OCI-LY7 (cell line): ENCODE data around the gene STK31. TPM values are rescaled to one million over a fixed set of nuclear protein-coding genes. Genes with fewer than 3 reads are reported as not detected.

Source experiments
- BruUV-seq: library from RNA; stranded (reverse); fragments of 400-500 nt; replicated peaks from 2 replicates; lab custom pipeline; 2021; lab: Mats Ljungman, UMichigan
- CTCF ChIA-PET: fragments of 300-600 bp; sonication (Branson Sonifier 250); formaldehyde crosslinking; loops from one replicate; lab custom pipeline; 2022; ENCODE audit warnings: antibody characterized with exemption; ENCODE audit not compliant: unreplicated experiment; lab: Charles Lee
- POLR2A ChIA-PET: fragments of 300-600 bp; sonication (Branson Sonifier 250); formaldehyde crosslinking; loops from one replicate; lab custom pipeline; 2022; ENCODE audit warnings: antibody characterized with exemption; lab: Charles Lee
- DNase-seq: peaks from one replicate; pipeline ENCODE4 v3.0.0-alpha.2; 2015; ENCODE audit warnings: low spot score
- H2AFZ ChIP-seq: fragments of 200-600 bp; sonication (generic), shearing (Covaris generic); 2 replicates; pipeline ENCODE4 v1.6.1; 2014; ENCODE audit warnings: mild to moderate bottlenecking, antibody characterized with exemption, low read length, moderate library complexity
- H3K27ac ChIP-seq: fragments of 200-600 bp; sonication (generic); 2 replicates; pipeline ENCODE4 v1.5.1; 2014; ENCODE audit warnings: mixed run types, low read depth, mild to moderate bottlenecking, moderate library complexity, low read length, inconsistent platforms; ENCODE audit not compliant: poor library complexity, severe bottlenecking
- H3K36me3 ChIP-seq: fragments of 200-600 bp; sonication (generic); 2 replicates; pipeline ENCODE4 v1.6.1; 2014; ENCODE audit warnings: mild to moderate bottlenecking, antibody characterized with exemption, low read length, moderate library complexity, mixed read lengths; ENCODE audit not compliant: insufficient read depth
- H3K4me1 ChIP-seq: fragments of 200-600 bp; sonication (generic); 2 replicates; pipeline ENCODE4 v1.5.1; 2014; ENCODE audit warnings: mild to moderate bottlenecking, low read length; ENCODE audit not compliant: insufficient read depth, poor library complexity, severe bottlenecking
- H3K4me2 ChIP-seq: fragments of 200-600 bp; sonication (generic); 2 replicates; pipeline ENCODE4 v1.6.1; 2014; ENCODE audit warnings: mild to moderate bottlenecking, low read length
- H3K4me3 ChIP-seq: fragments of 200-600 bp; sonication (generic); 2 replicates; pipeline ENCODE4 v1.5.1; 2014; ENCODE audit warnings: mild to moderate bottlenecking, low read depth, low read length; ENCODE audit not compliant: poor library complexity, severe bottlenecking
- H3K79me2 ChIP-seq: fragments of 200-600 bp; sonication (generic); 2 replicates; pipeline ENCODE4 v1.6.1; 2016; ENCODE audit warnings: low read depth, mild to moderate bottlenecking, low read length, moderate library complexity, mixed read lengths; ENCODE audit not compliant: insufficient read depth
- H3K9me2 ChIP-seq: fragments of 200-600 bp; sonication (generic); 2 replicates; pipeline ENCODE4 v1.6.1; 2016; ENCODE audit warnings: mild to moderate bottlenecking, low read length, mixed read lengths; ENCODE audit not compliant: insufficient read depth
- H3K9me3 ChIP-seq: fragments of 200-600 bp; sonication (generic); 2 replicates; pipeline ENCODE4 v1.6.1; 2014; ENCODE audit warnings: mild to moderate bottlenecking, mixed run types, low read length, mixed read lengths
- H4K20me1 ChIP-seq: fragments of 200-600 bp; sonication (generic); 2 replicates; pipeline ENCODE4 v1.6.1; 2014; ENCODE audit warnings: mild to moderate bottlenecking, antibody characterized with exemption, low read length, moderate library complexity, mixed read lengths; ENCODE audit not compliant: insufficient read depth
- CTCF ChIP-seq: fragments of 200-600 bp; sonication (generic); conservative IDR thresholded peaks from 2 replicates; pipeline ENCODE4 v1.5.1; 2014; ENCODE audit warnings: mild to moderate bottlenecking, antibody characterized with exemption, low read length, moderate library complexity, mixed read lengths
- EZH2phosphoT487 ChIP-seq: fragments of 200-600 bp; sonication (generic); IDR thresholded peaks from 2 replicates; pipeline ENCODE4 v1.6.1; 2018; ENCODE audit warnings: low read depth, borderline replicate concordance, mild to moderate bottlenecking, mixed run types, antibody characterized with exemption, low read length, moderate library complexity, mixed read lengths
- intact Hi-C: fragments of 100-400 bp; cut with micrococcal nuclease; formaldehyde crosslinking; loops from one replicate; pipeline ENCODE4 v1.10.0; 2022; ENCODE audit not compliant: unreplicated experiment
- total RNA-seq, 2 experiments: library from RNA; depleted of rRNA in 1 of 2; stranded (reverse); fragments of >200 nt in 1 of 2; shearing (Covaris generic) in 1 of 2; gene quantifications; 2 replicates each; pipeline ENCODE4 v1.2.3, GENCODE V29; 2014 to 2022

STK31 gene
- total RNA-seq, 2 experiments from 2014 or later: 0.28 to 0.40 TPM

DNA sequence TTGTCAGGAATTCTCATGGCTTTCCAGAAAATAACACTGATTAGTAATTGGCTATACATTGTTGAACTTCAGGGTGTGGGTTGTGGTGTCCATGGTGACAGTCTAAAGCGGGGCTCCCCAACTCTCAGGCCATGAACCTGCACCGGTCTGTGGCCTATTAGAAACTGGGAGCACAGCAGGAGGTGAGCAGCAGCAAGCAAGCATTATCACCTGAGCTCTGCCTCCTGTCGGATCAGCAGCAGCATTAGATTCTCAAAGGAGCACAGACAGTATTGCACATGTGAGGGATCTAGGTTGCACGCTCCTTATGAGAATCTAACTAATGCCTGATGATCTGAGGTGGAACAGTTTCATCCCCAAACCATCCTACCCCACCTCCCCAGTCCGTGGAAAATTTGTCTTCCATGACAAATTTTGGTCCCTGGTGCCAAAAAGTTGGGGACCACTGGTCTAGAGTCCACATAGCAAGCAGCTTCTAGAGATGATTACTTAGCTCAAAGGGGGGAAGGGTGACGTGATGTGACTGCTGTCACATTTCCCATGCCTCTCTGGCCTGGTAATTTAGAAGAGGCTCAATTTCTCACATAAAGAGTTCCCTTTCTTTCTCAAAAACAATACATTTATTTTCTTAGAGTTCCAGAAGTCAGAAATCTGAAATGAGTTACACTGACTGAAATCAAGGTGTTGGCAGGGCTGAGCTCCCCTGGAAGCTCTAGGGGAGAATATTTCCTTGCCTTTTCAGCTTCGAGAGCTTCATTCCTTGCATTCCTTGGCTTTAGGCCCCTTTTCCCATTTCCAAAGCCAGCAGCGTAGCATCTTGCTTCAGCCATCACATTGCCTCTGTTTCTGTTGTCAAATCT lies 47.7 kb upstream of the STK31 start:
- Histone ChIP-seq H2AFZ (no peak overlapping the region), H3K9me2 (no peaks in the 10 kb centered on the region), H3K4me3 (no peak overlapping the region), H3K9me3 (0 out of 2 replicates have a peak, but pooled peaks cover 3% of the 10 kb centered on the region), H3K4me1 (no peaks in the 10 kb centered on the region), H4K20me1 (no peaks in the 10 kb centered on the region), H3K27ac (no peak overlapping the region), H3K79me2 (no peaks in the 10 kb centered on the region), H3K4me2 (no peak overlapping the region), H3K36me3 (no peaks in the 10 kb centered on the region)
- DNase-seq: no peak
- POLR2A ChIA-PET: interaction anchor here (0.6 kb wide), 1 partner anchor 13 kb away, joined by 3 read pairs; no protein-coding TSS in a partner anchor
- intact Hi-C loops: no loop called here
- TF ChIP-seq CTCF: no peak
- no peak for TF ChIP-seq EZH2phosphoT487
- no TSS peak for BruUV-seq
- CTCF ChIA-PET: no interaction called here

DNA sequence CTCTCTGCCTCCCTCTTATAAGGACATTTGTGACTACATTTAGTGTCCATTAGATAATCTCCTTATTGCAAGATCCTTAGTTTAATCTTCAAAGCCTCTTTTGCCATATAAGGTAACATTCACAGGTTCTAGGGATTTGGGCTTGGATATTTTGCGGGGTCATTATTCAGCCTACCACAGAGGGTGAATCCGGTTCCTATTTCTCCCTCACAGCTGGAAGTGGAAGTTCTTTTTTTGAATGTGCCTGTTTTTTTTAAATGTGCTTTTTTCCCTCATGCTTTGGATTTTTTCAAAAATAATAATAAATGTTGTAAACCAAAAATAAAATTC lies 47.1 kb upstream of the STK31 start:
- CTCF ChIA-PET: no interaction called here

More for the DNA sequence above, 47.1 kb upstream of the STK31 start:
- Histone ChIP-seq H3K36me3 (no peaks in the 10 kb centered on the region), H3K4me2 (no peak overlapping the region), H4K20me1 (no peaks in the 10 kb centered on the region), H3K4me3 (no peak overlapping the region), H3K79me2 (no peaks in the 10 kb centered on the region), H3K9me3 (0 out of 2 replicates have a peak, but pooled peaks cover 3% of the 10 kb centered on the region), H3K9me2 (no peaks in the 10 kb centered on the region), H3K27ac (no peak overlapping the region), H2AFZ (no peak overlapping the region), H3K4me1 (no peaks in the 10 kb centered on the region)
- TF ChIP-seq CTCF: no peak
- no peak for TF ChIP-seq EZH2phosphoT487
- intact Hi-C loops: no loop called here
- DNase-seq: no peak
- POLR2A ChIA-PET: no interaction called here
- no TSS peak for BruUV-seq
